ENCODE measurements around the gene SLC5A10.

Gene SLC5A10

GRCh38 chr17:18964550-18964949, 12.6 kb downstream of the SLC5A10 start:
- no peak for DNase-seq (ENCODE audit: low spot score)

GRCh38 chr17:18965530-18966236, 13.7 kb downstream of the SLC5A10 start:
- no peak for DNase-seq (ENCODE audit: low spot score)

DNA sequence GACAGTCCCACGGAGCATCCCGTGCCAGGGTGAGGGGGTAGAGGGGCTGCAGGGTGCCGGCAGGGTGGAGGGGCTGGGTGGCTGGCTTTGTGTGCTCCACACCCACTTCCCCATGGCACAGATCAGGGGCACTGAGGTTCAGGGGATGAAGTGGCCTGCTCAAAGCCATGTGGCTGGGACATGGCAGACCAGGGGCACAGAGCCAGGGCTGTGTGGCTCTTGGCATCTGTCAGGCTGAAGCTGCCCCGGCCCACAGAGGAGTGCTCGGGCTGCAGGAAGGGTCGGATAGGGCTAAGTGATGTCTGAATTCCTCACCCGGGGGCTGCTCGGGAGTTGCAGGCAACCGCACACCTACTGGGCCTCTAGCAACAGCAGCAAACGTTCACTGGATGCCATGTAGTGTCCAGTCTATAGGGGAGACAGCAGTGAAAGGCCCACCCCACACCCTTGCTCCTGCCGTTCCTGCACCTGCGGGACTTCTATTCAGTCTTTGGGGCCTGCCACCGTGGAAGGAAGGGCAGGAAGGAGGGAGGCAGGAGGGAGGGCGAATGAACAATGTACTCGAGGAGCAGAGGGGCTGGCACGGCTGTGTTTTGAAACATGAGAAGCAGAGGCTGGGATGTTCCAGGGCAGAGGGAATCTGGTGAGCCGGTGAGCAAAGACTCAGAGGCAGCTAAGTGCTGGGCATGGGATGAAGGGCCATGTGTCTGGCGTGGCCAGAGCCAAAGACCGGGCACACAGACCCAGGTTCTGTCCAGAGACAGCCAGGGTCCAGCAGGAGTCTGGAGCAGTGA, 15.1 kb downstream of the SLC5A10 start:
- DNase-seq (ENCODE audit: low spot score): no peak

DNA sequence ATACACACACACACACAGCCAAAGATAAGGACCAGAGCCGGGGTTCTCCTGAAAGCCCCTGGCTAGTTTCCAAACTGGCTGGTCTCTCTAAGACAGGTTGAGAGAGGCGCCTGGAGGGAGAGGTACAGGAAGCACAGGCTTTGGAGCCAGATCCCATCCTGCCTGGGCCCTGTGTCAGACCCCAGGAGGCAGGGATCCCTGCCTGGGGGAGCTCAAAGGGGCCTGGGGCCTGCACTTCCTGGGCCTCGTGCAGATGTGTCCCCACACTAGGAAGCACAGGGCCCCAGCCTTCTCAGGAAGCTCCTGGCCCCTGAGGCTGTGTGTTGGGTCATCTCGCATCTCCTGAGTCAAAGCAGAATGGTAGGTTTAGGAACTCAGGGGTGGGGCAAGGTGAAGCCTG, 16.0 kb downstream of the SLC5A10 start:
- DNase-seq (ENCODE audit: low spot score): no peak

- DNase-seq (ENCODE audit: low spot score): no peak
Measured at GRCh38 chr17:18968345-18968744, 16.4 kb downstream of the SLC5A10 start.

- DNase-seq (ENCODE audit: low spot score): no peak
Measured at GRCh38 chr17:18968945-18969887, 17.3 kb downstream of the SLC5A10 start.

DNA sequence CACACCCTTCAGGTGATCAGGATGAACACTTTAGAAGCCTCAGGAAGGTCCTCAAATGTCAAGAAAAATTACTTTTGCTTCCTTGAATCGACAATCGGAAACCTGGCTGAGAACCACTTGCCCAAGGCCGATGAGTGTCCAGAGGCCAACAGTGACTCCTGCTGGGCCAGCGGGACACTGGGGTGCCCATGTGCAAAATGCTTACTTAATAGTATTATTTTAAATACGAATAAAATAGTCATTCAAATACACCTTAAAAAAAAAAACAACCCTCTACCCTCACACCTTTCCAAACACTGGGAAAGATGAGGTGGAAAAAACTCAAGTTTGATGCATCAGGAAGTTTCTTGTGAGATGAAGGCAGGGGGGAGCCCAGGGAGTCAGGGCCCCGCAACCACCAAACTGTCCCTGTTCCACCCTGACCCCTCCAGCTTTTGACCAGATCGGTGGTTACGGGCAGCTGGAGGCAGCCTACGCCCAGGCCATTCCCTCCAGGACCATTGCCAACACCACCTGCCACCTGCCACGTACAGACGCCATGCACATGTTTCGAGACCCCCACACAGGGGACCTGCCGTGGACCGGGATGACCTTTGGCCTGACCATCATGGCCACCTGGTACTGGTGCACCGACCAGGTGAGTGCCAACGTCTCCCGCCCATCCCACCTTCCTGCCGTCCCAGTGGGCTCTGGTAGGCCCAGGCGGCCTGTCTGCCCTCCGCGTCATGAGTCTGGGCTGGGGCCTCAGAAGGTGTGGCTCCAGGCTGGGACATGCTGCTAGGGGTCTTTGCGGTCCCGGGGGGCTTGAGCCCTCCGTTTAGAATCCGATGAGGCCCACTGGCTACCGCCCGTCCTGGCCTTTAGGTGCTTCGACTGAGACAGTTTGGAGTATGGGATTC, 18.9 kb downstream of the SLC5A10 start:
- DNase-seq (ENCODE audit: low spot score): no peak

GRCh38 chr17:18971801-18972200, 19.8 kb downstream of the SLC5A10 start:
- DNase-seq (ENCODE audit: low spot score): no peak

GRCh38 chr17:18974407-18975149, 22.6 kb downstream of the SLC5A10 start:
- no peak for DNase-seq (ENCODE audit: low spot score)

DNA sequence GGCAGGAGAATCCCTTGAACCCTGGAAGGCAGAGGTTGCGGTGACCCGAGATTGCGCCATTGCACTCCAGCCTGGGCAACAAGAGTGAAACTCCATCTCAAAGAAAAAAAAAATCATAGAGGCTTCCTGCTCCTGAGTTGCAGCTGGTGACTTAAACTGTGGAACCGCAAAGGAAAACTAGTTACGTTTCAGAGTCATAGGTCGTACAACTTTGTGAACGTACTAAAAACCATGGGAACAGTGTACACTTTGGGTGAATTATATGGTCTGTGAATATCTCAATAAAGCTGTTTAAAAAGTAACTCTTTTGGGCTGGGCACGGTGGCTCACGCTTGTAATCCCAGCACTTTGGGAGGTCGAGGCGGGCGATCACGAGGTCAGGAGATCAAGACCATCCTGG, 23.6 kb downstream of the SLC5A10 start:
- DNase-seq (ENCODE audit: low spot score): no peak

DNA sequence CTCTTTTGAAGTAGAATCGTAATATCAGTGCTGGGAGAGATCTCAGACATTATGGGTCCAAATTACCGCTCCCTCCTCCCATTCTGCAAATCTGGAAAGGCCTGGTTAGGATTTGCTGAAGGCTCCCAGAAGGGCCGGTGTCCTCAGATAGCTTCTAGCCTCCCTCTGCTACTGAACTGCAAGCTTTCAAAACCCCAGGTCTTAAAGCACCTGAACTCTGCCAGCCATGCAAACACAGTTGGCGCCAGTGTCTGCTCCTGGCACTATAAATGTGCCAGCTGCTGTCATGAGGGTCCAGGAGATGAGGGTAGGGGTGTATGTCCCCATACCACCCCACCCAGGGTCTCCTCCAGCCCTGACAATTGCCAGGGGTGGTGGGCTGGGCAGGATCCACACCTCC, 24.2 kb downstream of the SLC5A10 start:
- no peak for DNase-seq (ENCODE audit: low spot score)

DNA sequence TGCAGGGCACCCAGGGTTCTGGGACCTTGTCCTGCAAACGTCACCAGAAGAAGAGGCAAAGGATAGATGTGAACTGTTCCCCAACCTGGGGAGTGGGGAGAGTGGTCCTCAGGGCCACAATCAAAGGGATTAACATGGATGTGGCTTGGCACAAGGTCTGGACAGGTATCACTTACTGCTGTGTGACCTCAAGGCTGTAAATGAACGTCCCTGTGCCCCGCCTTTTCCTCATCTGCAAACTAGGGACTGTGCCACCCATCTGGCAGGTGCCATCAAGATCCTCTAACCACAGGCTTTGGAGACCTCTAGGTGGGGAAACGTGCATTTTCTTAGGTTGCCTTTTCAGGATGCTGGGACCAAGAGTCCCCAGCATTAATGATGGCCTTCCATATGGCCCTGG, 25.1 kb downstream of the SLC5A10 start:
- no peak for DNase-seq (ENCODE audit: low spot score)

GRCh38 chr17:18977646-18978045, 25.7 kb downstream of the SLC5A10 start:
- DNase-seq (ENCODE audit: low spot score): no peak

DNA sequence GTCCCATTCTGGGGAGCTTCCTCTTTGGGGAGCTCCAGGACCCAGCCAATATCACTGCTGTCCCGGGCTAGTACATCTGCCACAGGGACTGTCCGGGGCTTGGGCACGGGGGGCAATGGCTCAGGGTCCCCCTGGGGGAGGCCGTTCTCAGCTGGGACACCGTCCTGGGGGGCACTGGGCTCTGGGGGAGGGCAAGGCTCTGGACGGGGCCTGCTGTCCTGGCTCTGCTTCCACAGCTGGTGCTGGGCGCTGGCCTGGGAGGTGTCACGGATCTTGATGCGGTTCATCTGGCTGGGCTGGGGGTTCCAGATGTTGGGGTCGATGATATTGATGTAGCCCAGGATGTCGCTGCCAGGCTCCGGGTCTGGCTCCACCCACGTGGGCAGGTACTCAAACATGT, 26.1 kb downstream of the SLC5A10 start:
- DNase-seq (ENCODE audit: low spot score): no peak

DNA sequence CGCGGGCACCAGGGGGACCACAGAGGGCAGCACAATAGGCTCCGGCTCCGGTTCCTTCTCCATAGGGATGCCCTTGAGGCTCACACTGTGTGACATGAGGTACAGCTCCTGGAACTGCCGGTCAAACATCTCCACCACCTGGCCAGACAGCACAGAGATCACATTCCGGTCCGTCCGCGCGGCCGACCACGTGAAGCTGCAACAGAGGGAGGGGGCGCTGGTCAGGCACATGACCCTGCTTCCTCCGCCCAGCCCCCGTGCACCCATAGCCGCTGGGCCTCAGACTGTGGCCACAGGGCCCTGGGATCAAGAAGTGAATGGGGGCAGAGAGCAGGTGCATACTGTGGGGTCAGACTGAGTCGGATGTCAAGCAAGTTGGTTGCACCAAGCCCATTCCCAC, 26.7 kb downstream of the SLC5A10 start:
- DNase-seq (ENCODE audit: low spot score): no peak

DNA sequence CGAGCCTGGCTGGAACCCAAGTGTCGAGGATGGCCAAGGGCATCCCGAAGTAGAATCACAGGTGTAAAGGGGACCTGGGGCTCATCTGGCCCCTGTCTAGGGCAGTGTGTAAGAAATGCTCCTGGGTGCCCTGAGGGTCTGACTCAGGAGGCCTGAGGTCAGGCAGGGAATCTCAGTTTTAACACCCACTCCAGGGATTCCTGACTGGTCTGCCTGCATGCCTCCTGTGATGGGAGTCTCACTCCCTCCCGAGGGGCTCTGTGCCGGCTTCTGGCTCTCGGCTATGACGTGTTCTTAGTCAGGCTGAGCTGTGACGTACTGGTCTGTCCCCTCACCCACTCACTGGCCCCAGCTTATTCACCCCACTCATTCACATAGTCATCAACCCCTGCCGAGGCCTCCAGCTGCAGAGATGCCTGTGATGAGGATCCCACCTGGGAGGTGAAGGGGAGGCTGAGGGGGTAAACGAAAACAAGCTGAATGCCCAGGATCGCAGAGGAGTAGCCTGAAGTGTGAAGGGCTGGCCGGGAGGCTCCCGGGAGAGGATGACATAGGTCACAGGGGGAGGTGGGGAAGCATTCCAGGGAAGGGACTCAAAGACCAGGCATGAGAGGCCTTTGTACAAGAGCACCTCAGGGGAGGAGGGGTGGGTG, 28.8 kb downstream of the SLC5A10 start:
- DNase-seq (ENCODE audit: low spot score): no peak

GRCh38 chr17:18981335-18981641, 29.3 kb downstream of the SLC5A10 start:
- DNase-seq (ENCODE audit: low spot score): no peak

GRCh38 chr17:18981642-18982424, 29.9 kb downstream of the SLC5A10 start:
- DNase-seq (ENCODE audit: low spot score): no peak

- DNase-seq (ENCODE audit: low spot score): no peak
Measured at GRCh38 chr17:18984273-18985114, 32.5 kb downstream of the SLC5A10 start.

All from CD4-positive, alpha-beta T cell treated with Interleukin-2 at 100 ng/mL for 4 hours (primary cell).